ENCODE measurements around the gene LSP1.
A peak's percentile ranks its signal among the peaks of the same experiment; 100 is the strongest.

Gene LSP1

DNA sequence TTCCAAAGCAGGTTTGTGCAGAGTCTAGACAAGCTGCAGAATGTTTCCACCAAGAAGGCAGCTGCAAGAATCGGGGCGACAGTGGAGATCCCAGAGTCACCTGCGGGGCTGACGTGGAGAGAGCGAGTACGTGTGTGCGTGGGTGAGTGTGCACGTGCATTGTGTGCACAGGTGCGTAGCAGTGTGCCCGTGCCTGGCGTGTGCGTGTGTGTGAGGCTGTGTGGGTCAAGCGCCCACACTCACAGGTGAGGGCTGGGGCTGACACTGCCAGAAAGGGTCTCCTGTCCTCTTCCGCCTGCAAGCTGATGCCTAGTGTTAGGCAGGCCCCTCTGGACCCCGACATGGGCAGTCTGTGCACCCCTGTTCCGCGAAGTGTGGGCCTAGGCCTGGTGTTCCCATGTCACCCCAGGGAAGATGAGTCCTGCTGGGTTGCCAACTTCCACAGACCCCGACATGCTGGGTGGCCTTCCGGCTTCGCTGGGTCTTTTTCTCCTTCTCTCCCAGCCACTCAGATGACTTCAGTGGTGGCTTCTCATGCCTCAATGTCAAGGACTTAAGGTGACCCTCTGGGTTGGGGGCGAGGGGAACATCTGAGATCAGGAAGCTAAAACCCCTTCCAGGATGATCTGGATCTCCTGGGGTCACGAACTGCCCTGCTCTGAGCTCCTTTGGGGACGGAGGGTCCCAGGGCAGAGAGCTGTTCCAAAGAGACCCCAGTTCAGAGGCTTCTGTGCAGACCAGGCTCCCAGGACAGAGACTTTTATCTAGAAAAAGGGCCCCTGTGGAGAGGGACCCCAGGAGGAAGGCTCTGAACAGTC lies 28.5 kb upstream of the LSP1 start:
- no peak for DNase-seq (ENCODE audit: low read depth in 2 of 2)

DNA sequence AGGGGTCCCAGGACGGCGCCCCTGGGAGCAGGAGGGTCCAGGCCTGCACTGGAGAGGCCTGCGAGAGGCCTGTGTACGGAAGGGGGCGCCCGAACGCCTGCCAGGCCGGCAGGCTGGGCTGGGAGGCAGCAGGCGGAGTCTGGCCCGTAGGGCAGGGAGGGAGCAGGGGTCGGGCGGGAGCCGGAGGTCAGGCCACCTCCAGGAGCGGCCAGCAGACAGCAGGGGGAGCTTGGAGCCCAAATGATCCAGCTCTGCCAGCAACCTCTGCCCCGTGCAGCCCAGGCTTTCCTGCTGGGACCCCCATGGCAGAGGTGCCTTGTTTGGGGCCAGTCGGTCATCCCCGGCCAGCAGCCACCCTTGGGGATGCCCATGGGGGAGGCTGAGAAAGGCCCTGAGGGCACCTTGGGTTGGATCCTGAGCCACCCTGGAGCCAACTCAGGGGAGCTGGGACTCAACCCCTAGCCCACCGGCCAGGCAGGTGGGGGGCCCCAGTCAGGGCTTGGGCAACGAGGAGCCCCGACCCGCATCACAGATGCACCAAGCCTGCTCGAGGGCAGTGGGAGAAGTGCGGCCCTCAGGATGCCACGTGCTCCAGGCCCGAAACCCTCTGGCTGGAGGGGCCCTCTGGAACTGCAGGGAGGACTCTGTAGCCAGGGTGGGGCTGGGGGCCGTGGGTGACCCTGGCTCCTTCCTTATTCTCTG lies 27.7 kb upstream of the LSP1 start:
- DNase-seq (ENCODE audit: low read depth in 2 of 2) = no peak

DNA sequence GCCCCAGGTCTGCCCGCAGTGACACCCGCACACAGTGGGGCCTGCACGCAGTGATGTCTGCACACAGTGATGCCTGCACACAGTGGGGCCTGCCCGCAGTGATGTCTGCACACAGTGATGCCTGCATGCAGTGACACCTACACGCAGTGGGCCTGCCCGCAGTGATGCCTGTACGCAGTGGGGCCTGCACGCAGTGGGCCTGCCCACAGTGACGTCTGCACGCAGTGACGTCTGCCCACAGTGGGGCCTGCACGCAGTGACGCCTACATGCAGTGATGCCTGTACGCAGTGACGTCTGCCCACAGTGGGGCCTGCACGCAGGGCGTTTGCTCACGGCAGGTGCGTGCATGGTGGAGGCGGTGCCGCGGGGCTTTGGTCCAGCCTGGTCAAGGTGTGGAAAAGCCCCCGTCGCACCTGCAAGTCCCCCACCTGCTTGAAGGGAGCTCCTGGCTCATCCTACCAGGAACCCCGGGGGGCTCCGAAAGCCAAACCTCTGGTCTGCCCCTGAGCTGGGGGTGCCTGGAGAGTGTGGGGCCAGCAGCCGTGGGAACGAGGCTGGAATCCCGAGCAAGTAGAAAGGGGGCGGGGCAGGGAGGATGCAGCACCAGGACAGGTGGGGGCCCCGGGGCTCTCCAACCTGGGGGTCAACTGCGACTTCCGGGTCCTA lies 27.0 kb upstream of the LSP1 start:
- DNase-seq (ENCODE audit: low read depth in 2 of 2) = no peak

DNA sequence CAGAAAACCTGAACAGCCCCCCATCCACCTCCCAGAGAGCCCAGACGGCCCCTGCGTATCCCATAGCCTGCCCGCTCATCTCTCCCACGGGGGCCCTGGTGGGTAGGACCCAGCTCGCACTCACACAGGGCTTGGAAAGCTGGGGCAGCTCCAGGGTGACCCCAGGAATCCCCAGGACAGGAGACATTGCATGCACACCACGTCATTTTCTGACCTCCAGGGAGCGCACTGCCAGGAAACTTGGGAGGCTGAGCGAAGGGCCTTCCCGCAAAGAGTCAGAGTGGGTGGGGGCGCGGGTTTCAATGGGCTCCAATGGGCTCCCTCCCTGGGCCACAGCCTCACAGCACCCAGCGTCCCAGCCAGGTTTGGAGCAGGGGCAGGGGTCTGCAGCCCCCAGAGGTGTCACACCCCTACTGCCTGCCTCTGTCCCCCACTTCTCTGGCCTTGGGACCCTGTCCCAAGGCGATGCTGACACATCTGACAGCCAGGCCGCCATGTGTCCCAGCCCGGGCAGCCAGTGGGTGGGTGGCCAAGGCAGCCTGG lies 26.3 kb upstream of the LSP1 start:
- DNase-seq (ENCODE audit: low read depth in 2 of 2) = no peak

DNA sequence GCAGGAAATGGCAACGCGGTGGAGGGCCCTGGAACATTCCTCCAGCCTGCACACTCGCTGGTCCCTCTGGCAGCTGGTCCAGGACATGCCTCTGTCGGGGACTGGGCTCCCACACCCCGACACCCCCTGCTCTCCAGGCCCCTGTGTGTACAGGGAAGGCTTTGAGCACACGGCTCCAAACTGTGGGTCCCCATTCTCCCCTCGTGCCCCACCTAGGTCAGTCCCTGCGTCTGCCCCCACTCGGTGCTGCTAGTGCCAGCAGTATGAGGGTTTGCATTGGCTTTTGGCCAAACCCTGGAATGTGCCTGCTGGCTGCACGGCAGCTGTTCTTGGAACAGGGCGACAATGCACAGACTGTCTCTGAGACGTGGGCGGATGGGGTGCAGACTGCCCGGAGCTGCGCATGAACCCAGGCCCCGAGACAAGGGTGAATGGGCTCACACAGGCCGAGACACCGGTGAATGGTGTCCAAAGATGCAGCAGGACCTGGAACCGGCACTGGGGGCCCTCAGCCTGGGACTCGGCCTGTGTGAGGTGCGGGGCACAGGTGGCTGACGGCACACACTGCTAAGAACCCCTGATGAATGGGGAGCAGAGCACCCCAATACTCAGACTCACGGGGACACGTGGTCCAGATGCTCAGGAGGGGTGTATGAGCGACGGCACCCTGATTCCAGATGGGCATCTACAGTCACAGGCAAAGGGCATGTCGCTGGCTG lies 25.6 kb upstream of the LSP1 start:
- DNase-seq (ENCODE audit: low read depth in 2 of 2) = no peak

DNA sequence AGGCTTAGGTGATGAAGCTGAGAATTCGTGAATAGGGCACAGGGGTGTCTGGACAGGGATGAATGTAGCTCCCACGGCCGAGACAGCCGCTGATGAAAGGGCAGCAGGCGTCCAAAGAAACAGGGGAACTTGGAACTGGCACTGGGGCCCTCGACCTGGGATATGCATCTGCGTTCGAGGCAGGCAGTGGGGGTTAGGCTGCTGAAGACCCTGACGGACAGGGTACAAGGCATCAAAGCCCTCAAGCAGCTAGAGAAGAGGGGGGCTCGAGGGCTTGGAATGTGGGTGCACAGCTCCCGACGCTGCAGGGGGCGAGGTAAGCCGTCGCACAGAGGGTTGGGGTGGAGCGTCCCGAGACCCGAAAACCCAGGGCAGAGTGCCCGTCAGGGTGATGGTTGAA lies 25.0 kb upstream of the LSP1 start:
- no peak for DNase-seq (ENCODE audit: low read depth in 2 of 2)

DNA sequence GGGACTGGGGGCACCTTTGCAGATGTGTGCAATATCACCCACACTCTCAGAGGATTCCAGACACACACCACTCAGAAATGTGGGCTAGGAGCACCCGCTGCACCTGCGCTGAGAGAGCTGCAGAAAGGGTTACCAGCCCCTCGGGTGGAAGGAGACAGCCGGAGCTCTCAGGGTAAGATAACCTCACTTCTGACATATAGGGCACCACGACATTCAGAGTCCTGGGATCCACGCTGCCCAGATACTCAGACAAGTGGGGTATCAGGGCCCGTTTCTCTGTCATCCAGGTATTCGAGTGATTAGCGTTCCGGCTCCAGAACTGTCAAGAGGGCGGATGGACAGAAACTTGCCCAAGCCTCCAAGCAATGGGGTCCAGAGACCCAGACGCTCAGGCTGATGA lies 24.3 kb upstream of the LSP1 start:
- DNase-seq (ENCODE audit: low read depth in 2 of 2) = no peak

DNA sequence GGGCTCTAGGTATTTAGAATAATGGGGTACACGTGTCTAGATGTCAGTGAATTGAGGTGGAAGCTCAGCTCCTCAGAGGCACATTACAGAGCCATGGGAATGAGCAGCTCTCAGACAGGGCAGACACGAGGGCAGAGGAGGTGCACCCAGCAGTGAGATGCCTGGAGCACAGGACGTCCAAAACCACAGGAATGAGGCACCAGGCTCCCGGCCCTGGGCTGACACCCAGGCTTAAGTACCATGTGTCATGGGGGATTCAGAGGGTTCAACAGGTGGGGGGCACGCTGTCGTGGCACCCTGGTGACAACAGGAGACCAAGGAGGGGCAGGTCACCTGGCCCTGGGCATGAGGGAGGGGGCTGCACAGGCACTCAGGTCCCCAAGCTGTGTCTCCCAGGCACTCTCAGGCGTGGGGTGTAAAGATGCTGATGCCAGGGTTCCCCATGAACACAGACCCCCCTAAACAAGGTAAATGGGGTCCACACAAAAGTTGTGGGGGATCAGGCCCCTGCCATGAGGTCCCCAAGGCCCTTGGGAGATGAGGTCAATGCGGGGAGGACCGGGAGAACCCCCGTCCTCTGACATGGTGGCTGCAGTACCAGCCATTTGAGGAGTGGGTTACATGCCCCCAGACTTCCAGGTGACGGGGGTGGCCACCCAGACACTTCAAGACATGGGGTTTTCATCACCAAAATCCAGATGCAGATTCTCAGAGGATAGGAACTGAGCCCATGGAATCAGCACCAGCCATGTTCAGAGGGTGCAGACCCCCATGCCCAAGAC lies 23.7 kb upstream of the LSP1 start:
- DNase-seq (ENCODE audit: low read depth in 2 of 2) = no peak

DNA sequence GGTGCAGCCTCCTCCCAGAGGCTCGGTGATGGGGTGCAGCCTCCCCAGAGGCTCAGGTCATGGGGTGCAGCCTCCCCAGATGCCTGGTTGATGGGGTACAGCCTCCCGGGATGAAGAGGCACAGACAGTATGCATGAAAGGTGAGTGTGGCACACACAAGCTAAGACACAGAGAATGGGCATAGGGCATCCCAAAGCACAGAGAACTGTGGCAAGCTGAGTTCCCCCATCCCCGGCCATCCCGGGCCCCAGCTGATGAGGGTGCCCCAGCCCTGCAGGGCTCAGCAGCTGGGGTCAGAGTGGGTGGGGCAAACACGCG lies 22.9 kb upstream of the LSP1 start:
- no peak for DNase-seq (ENCODE audit: low read depth in 2 of 2)

DNA sequence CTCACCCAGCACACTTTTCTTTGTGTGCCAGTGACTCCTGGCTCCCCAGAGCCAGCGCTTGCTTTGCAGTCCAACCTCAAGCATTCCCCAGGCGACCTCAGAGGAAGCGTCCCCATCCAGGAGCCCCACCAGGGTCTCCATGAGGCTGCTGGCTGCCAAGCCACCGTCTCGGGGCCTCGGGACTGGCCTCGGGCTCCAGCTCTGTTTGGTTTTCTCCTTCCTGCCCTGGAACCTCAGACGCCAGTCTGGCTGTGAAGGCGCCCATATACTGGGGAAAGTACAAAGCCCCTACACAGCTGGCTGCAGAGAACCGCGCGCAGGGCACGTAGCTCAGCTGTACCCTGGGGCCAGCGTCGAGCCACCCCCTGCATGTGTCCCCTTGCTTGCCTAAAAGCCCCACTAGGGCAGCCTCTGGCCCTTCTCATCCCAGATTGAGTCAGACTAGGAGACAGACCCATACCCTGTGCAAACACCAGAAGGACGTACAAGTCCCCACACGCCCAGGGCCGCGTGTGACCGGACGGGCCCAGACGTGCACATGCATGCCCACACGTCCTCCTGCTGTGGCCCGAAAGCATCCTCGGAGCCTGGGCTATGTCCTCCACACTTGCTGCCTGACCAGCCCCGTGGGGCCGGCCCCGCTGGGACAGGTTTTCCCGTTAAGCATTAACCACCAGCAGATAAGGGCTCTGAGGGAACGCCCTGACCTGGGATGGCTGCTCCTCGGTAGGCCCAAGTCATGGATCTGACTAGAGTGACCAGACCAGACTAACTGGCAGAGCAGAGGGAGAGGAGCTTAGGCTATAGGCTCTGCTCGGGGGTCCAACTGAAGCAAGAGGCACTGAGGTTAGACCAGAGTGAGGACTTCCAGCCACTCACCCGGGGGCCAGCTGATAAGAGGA lies 22.3 kb upstream of the LSP1 start:
- no peak for DNase-seq (ENCODE audit: low read depth in 2 of 2)

DNA sequence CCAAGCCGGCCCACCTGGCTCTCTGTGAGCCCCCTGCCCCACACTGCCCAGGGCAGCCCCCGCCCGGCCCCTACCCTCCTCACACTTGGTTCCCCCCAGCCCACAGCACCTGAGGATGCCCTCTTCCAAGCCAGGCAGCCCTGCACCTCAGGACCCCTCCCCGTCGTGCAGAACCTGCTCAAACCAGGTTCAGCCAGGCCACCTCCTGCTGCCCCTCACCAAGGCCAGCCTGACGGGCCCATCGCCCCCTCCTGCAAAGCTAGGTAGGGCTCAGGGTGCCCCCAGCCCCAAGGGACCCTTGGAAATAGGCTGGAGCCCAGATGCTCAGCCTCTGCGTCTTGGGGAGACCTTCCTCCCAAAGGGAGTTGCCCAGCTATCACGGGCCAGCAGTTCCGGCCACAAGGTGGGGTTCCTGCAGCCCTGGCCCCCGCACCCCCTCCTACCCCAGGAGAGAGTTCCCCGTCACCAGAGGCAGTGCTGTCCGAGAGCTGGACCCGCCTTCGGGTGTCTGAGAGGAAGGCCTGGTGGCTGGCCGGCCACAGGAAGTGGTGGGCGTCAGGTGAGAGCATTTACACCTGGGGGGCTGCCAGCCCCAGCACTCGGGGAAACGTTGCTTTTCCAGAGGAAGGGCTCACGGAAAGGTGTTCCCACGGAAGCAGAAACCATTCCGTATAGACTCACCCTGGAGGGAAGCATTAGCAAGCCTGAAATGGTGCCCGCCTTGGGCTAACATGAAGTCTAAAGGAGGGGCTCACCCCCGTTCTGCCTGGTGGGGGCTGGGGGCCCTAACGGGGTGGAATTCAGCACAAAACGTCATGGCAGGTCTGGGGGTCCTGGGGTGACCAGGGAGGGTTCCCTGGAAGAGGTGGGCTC lies 21.3 kb upstream of the LSP1 start:
- DNase-seq (ENCODE audit: low read depth in 2 of 2) = no peak

DNA sequence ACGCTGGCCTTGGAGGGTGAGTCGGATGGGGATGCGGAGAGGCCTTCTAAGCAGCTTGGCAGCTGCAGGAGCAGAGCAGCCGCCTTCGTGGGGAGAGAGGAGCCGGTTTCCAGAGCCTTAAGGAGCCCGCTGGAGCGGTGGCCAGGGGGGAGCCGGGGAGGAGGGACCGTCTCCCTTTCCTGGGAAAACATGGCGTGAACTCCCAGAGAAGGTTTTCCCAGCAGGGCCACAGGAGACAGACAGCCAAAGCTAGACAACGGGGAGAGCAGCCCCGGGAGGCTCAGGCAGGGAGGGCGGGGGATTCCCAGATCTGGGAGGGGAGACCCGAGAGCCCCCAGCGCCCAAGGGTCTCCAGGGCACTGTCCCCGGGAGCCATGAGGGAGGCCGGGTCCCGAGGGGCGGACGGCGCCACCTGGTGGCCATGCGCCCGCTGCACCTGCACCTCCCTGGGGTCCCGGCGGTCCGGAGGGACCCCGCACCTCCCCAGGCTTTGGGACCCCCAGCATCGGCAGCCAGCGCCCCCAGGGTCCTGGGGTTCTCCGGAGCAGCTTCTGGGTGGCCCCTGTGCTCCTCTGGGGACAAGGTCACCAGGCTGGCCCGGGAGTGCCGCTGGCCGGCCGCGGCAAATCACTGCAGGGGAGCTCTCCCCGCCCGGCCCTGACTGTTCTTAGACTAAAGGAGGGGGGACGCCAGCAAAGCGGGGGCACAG lies 20.5 kb upstream of the LSP1 start:
- DNase-seq (ENCODE audit: low read depth in 2 of 2) = peak in 1 of 2 donors; percentile 48

DNA sequence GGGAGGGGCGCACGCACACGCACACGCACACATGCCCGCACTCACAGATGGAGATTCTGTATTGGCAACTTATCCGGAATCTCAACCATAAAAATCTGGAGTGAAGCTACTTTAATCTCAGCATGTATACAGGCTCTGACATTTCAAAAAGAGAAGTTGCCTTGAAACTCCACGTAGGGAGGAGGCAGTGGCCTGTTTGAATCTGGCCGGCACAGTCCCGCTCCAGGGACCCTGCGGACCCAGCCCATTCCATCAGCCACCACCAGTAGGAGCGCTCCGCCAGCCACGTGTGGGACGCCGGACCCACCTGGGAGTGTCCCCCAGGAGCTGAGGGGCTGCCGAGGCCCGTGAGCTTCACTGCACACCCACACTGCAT lies 20.0 kb upstream of the LSP1 start:
- no peak for DNase-seq (ENCODE audit: low read depth in 2 of 2)

DNA sequence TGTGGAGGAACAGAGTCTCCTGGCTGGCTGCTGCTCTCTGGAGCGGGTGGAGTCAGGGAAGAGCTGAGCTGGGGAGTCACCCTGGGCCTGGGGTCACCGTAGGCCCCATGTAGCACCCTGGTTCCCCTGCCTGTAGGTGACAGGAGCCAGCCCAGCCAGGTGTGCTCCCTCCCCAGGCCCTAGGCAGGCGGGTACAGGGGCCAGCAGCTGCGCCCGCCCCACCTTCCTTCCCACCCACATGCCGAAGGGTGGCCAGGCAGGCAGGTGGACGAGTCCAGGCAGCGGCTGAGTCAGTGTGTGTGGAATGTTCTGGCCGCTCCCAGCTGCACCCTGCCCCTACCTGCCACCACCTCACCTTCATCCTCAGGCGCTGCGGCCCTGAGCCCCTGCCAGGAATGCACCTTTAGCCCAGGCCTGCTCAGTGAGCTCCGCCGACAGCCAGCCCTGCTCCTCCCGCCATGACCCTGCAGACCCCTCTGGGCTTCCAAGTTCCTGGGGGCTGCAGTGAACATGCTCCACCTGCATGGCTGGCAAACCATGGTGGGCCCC lies 18.7 kb upstream of the LSP1 start:
- no peak for DNase-seq (ENCODE audit: low read depth in 2 of 2)

DNA sequence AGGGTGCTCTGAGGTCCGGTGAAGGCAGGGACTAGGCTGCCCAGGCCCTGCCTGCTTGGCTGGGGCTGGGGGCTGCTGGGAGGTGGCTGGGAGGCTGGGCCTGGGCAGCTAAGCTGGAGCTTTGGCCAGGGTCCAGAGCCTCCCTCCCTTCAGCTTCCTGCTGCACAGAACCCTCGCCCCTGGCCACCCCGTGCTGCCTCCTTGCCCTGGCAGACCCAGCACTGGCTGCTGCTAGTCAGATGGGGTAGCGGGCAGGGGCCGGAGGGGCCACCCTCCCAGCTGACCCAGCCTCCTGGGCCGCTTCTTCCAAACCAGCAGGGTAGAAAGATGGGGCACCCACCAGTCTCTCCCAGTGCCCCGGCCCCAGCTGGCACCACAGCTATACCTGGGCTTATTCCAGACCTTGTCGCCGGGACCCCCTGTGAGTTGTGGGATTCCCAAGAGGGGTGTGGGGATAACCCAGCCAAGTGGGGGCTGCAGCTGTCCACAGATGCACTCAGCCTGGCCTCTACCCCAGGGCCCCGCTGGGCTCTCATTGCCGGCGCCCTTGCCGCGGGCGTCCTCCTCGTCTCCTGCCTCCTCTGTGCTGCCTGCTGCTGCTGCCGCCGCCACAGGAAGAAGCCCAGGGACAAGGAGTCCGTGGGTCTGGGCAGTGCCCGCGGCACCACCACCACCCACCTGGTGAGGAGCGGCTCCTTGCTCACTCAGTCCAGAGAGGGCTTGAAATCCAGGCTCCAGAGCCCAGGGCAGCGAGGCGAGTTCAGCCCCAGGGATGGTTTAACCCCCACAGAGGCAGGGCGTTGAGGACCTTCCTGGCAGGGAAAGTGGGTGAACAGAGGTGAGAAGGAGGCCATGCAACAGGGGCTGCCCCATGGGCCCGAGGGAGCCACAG lies 17.9 kb upstream of the LSP1 start, which contains the start of gene SYT8:
SYT8 (plus strand) TSS at position 212 of the 892 bp plus-strand sequence; CDS start at position 328, 116 bp downstream.
- no peak for DNase-seq (ENCODE audit: low read depth in 2 of 2)

DNA sequence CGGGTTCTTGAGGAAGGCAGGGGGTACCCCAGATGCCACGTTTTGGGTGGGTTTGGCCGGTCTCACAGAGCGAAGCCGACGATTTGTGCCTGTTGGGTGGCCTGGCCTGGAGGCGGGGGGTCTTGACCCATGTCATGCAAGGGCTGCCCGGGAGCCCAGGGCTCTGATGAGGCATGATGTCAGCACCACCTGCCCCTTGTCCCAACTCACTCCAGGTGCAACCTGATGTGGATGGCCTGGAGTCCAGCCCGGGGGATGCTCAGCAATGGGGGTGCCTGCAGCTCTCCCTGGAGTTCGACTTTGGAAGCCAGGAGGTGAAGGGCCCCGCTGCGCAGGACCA lies 17.2 kb upstream of the LSP1 start:
- no peak for DNase-seq (ENCODE audit: low read depth in 2 of 2)

Measured in stimulated activated CD8-positive, alpha-beta memory T cell treated with anti-CD3 and anti-CD28 coated beads, Interleukin-7, amount 100 ng/mL, for 4 hours (primary cell).